Mesothelial cell of epicardium (in vitro differentiated cells): ENCODE results near the gene CACNA2D2. TPM values are rescaled to one million over a fixed set of nuclear protein-coding genes. Genes with fewer than 3 reads are reported as not detected.

ENCODE experiments used
- DNase-seq, 2 experiments: peaks; one replicate each; pipeline ENCODE4 v3.0.0; 2021; ENCODE audit warnings: low spot score in 2 of 2; ENCODE audit not compliant: unreplicated experiment in 2 of 2
- H3K27ac Mint-ChIP-seq: 2 replicates; pipeline ENCODE4 v1.8.0; 2021; ENCODE audit warnings: mixed read lengths
- H3K27me3 Mint-ChIP-seq: 2 replicates; pipeline ENCODE4 v1.8.0; 2021; ENCODE audit warnings: low read depth, mixed read lengths
- H3K36me3 Mint-ChIP-seq: 2 replicates; pipeline ENCODE4 v1.8.0; 2021; ENCODE audit warnings: mixed read lengths
- H3K4me1 Mint-ChIP-seq: 2 replicates; pipeline ENCODE4 v1.8.0; 2021; ENCODE audit warnings: mixed read lengths
- H3K4me3 Mint-ChIP-seq: 2 replicates; pipeline ENCODE4 v1.8.0; 2021; ENCODE audit warnings: mild to moderate bottlenecking, moderate library complexity, mixed read lengths
- H3K9me3 Mint-ChIP-seq: 2 replicates; pipeline ENCODE4 v1.8.0; 2021; ENCODE audit warnings: mixed read lengths
- total RNA-seq: library from RNA; stranded (reverse); gene quantifications from 3 replicates; pipeline ENCODE4 v1.2.1, GENCODE V29; 2021
- TF ChIP-seq, protein P1 (sequence below): fragments of 200-600 bp; sonication (generic); IDR thresholded peaks from one replicate; pipeline ENCODE4 v1.5.0; 2021; ENCODE audit warnings: antibody characterized with exemption; ENCODE audit not compliant: unreplicated experiment

CACNA2D2 gene
- total RNA-seq, 1 donor from 2014 or later: 10.8 TPM

DNA sequence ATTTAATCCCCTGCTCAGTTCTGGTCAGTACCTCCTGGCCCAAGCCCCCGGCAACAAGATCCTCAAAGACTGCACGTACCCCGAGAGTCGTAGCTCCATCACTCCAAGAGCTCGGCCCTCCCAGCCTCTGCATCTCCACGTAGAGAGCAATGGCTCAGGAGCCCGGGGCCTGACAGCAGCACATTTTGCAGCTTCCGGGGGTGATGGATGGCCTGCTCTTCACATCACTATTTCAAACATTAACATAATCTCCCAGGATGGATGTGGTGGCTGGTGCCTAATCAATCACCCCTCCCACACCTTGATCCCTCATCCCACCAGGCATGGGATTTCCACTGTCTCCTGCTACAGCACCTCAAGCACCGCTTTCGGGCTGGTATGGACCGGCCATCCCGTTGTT lies 28.1 kb downstream of the CACNA2D2 start:
- TF ChIP-seq, protein P1, sequence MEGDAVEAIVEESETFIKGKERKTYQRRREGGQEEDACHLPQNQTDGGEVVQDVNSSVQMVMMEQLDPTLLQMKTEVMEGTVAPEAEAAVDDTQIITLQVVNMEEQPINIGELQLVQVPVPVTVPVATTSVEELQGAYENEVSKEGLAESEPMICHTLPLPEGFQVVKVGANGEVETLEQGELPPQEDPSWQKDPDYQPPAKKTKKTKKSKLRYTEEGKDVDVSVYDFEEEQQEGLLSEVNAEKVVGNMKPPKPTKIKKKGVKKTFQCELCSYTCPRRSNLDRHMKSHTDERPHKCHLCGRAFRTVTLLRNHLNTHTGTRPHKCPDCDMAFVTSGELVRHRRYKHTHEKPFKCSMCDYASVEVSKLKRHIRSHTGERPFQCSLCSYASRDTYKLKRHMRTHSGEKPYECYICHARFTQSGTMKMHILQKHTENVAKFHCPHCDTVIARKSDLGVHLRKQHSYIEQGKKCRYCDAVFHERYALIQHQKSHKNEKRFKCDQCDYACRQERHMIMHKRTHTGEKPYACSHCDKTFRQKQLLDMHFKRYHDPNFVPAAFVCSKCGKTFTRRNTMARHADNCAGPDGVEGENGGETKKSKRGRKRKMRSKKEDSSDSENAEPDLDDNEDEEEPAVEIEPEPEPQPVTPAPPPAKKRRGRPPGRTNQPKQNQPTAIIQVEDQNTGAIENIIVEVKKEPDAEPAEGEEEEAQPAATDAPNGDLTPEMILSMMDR: no peak
- no peak overlapping the region for H3K27ac Mint-ChIP-seq
- no peak overlapping the region for H3K4me3 Mint-ChIP-seq
- H3K27me3 Mint-ChIP-seq: no peaks in the 10 kb centered on the region
- H3K9me3 Mint-ChIP-seq: peaks cover 3% of the 10 kb centered on the region
- H3K36me3 Mint-ChIP-seq: no peaks in the 10 kb centered on the region
- H3K4me1 Mint-ChIP-seq: peaks cover 11% of the 10 kb centered on the region
- no peak for DNase-seq

DNA sequence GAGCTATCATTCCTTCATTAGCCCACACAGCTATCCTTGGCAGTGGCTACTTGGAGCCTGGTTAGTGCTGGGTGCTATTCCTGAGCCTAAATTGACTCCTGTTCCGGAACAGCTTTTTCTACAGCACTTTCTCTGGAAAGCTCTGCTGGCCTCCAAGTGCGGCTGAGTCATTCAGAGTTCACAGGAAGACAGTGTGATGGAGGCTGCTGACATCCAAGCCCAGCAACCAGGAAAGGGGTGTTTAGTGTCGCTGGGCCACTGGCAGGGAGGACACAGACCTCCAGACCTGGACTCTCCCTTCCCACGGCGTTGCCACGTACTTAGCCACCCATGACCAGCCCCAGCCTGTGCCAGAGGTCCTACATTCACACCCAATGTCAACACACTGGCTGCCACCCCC lies 28.7 kb downstream of the CACNA2D2 start:
- H3K36me3 Mint-ChIP-seq: no peaks in the 10 kb centered on the region
- no peak for DNase-seq
- no peak overlapping the region for H3K4me3 Mint-ChIP-seq
- H3K9me3 Mint-ChIP-seq: peaks cover 3% of the 10 kb centered on the region
- TF ChIP-seq, protein P1: no peak
- H3K27me3 Mint-ChIP-seq: peaks cover 2% of the 10 kb centered on the region
- H3K27ac Mint-ChIP-seq: no peak overlapping the region
- H3K4me1 Mint-ChIP-seq: peaks cover 11% of the 10 kb centered on the region

DNA sequence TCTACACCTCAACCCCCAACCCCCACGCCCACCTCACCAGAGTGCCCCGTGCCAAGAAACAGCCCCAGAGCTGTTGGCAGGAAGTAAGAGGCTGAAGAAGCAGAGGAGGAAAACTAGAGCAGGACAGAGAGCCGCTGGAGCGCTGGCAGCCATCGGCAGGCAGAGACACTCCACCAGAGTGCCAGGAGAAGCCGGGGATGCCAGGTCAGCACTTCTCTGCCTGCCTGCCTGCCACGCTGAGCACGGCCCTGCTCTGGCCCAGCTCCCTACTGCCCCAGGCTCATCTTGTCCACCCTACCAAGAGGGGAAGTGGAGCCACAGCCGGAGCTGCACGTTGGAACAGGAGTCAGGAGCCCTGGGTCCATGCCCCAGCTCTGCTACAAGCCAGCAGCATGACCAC lies 29.7 kb downstream of the CACNA2D2 start:
- peaks cover 2% of the 10 kb centered on the region for H3K9me3 Mint-ChIP-seq
- H3K36me3 Mint-ChIP-seq: no peaks in the 10 kb centered on the region
- peaks cover 11% of the 10 kb centered on the region for H3K4me1 Mint-ChIP-seq
- H3K27me3 Mint-ChIP-seq: peaks cover 3% of the 10 kb centered on the region
- no peak overlapping the region for H3K27ac Mint-ChIP-seq
- no peak overlapping the region for H3K4me3 Mint-ChIP-seq
- TF ChIP-seq, protein P1: no peak
- no peak for DNase-seq

DNA sequence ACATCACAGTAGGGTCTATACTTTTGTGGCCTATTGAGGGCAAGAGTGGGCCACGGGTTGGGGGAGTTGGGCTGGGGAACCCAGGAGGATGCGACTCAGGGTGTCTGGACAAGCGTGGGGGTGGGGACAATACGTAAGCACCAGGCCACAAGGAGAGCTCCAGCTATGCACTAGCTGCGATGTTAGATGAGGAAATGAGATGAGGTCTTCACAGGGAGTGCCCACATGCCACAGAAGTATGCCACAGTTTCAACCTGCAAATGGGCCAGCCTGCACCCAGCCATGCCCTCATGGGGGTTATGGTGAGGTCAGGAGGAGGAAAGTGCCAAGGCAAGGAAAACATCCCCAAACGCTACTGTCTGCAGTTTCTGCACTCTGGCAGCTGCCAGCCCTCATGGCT lies 30.5 kb downstream of the CACNA2D2 start:
- Mint-ChIP-seq H3K27me3 (peaks cover 3% of the 10 kb centered on the region), H3K4me3 (no peak overlapping the region), H3K4me1 (peaks cover 11% of the 10 kb centered on the region), H3K9me3 (no peaks in the 10 kb centered on the region), H3K36me3 (no peaks in the 10 kb centered on the region), H3K27ac (no peak overlapping the region)
- DNase-seq: no peak
- TF ChIP-seq, protein P1: no peak

DNA sequence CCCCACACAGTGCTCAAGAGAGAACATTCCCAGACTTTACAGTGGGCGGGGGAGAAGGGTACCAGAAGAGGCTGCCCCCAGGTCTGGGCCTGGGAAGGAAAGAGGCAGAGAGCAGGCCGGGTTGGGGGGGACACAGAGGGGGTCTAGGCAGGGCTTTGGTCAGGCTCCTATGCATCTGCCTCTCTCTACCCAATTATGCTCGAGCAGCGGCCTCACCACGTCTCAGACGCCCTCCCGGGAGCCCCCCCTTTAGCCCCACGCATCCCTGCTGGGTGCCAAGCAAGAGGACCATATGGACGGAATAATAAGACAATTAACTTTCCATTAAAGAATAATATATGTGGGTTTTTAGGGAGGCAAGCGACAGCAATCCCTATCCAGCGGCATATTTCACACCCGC lies 32.8 kb downstream of the CACNA2D2 start:
- DNase-seq: no peak
- H3K36me3 Mint-ChIP-seq: no peaks in the 10 kb centered on the region
- TF ChIP-seq, protein P1: no peak

DNA sequence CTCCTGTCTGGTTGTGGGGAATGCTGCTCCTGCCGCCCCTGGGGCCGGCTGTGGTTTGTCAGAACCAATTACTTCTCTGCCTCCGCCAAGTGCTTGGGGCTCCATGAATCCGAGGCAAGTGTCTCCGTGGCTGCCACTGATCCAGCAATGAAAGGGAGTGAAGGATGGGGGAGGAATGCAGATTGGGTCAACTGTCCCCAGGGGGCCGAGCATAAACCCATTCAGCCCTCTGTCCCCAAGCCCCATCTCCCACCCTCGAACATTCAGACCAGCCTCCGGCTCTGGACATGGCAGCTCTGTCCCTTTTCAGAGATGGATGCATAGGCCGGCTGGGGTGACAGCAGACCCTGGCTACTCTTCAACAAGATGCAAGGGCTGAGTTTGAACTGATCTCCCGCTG lies 35.5 kb downstream of the CACNA2D2 start:
- H3K27me3 Mint-ChIP-seq: peaks cover 11% of the 10 kb centered on the region
- no peak overlapping the region for H3K27ac Mint-ChIP-seq
- DNase-seq: no peak
- TF ChIP-seq, protein P1: no peak
- no peaks in the 10 kb centered on the region for H3K4me1 Mint-ChIP-seq
- no peaks in the 10 kb centered on the region for H3K36me3 Mint-ChIP-seq
- H3K9me3 Mint-ChIP-seq: no peaks in the 10 kb centered on the region
- no peak overlapping the region for H3K4me3 Mint-ChIP-seq

More for the DNA sequence above, 32.8 kb downstream of the CACNA2D2 start:
- Mint-ChIP-seq H3K4me1 (peaks cover 11% of the 10 kb centered on the region), H3K9me3 (no peaks in the 10 kb centered on the region), H3K4me3 (no peak overlapping the region), H3K27ac (no peak overlapping the region), H3K27me3 (peaks cover 5% of the 10 kb centered on the region)
